HG03025 (cell line): ENCODE results near the gene SH3BP1.
"Not testable (repeated sequence)": the region's sequence is repeated elsewhere in the genome, so short reads cannot be mapped to it uniquely, and the experiment has no call there.

Experiments
- ATAC-seq: cut with Tn5 transposase; IDR thresholded peaks from one replicate; pipeline ENCODE4 v1.9.1; 2021; ENCODE audit warnings: mild to moderate bottlenecking, moderate library complexity; ENCODE audit not compliant: unreplicated experiment, low FRiP score

Gene SH3BP1, protein sequence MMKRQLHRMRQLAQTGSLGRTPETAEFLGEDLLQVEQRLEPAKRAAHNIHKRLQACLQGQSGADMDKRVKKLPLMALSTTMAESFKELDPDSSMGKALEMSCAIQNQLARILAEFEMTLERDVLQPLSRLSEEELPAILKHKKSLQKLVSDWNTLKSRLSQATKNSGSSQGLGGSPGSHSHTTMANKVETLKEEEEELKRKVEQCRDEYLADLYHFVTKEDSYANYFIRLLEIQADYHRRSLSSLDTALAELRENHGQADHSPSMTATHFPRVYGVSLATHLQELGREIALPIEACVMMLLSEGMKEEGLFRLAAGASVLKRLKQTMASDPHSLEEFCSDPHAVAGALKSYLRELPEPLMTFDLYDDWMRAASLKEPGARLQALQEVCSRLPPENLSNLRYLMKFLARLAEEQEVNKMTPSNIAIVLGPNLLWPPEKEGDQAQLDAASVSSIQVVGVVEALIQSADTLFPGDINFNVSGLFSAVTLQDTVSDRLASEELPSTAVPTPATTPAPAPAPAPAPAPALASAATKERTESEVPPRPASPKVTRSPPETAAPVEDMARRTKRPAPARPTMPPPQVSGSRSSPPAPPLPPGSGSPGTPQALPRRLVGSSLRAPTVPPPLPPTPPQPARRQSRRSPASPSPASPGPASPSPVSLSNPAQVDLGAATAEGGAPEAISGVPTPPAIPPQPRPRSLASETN

DNA sequence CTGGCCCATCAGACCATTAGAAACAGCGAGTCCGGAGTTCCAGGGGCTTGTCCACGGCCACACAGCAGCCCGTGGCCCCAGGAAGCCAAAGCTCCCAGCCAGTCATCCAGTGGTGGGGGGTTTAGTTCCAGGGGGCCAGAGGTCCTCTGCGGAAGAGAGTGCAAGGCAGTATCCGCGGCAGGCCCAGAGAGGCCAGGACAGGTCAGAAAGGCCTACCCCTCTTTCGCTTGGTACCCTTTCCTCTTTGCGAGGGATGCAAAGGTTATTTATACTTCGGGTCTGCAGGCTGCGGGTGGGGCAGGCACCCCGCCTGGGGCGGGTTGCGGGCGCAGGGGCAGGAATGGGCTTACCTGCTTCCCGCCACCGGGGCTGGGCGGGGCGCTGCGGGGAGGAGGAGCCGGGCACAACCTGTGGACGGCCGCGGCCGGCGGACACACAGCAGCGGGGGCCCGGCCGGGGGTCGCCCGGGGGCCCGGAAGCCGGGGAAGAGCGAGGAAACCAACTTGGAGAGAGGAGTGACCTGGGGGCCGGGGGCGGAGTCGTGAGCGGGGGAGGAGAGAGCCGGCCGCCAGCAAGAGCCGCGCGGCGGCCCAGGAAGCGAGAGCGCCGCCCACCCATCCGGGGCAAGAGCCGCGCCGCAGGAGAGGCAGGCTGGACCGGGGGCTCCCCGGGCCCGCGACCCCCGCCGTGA, at the start of gene SH3BP1:
Gene SH3BP1, plus strand, starts transcription at position 600 of the 691 bp plus-strand sequence. CDS start 119 bp downstream, outside the sequence.
- no peak for ATAC-seq

DNA sequence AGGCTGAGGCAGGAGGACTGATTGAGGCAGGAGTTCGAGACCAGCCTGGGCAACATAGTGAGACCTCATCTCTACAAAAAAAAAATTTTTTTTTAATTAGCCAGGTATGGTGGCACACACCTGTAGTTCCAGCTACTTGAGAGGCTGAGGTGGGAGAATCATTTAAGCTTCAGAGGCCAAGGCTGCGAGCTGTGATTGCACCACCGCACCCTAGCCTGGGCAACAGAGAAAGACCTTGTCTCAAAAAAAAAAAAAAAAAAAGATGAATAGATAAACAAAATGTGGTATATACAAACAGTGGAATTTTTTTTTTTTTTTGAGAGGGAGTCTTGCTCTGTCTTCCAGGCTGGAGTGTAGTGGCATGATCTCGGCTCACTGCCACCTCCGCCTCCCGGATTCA, 48.4 kb upstream of the SH3BP1 start:
- not testable (repeated sequence) for ATAC-seq

DNA sequence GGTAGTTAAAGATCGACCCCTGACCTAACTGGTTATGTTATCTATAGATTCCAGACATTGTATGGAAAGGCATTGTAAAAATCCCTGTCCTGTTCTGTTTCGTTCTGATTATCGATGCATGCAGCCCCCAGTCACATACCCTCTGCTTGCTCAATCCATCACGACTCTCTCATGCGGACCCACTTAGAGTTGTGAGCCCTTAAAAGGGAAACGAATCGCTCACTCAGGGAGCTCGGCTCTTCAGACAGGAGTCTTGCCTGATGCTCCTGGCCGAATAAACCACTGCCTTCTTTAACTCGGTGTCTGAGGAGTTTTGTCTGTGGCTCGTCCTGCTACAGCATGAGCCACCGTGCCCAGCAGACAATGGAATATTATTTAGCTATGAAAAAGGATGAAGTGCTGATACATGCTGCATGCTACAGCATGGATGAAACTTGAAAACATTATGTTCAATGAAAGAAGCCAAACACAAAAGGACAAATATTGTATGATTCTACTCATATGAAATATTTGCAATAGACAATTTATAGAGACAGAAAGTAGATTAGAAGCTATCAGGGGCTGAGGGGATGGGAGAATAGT, 47.6 kb upstream of the SH3BP1 start:
- no peak for ATAC-seq

DNA sequence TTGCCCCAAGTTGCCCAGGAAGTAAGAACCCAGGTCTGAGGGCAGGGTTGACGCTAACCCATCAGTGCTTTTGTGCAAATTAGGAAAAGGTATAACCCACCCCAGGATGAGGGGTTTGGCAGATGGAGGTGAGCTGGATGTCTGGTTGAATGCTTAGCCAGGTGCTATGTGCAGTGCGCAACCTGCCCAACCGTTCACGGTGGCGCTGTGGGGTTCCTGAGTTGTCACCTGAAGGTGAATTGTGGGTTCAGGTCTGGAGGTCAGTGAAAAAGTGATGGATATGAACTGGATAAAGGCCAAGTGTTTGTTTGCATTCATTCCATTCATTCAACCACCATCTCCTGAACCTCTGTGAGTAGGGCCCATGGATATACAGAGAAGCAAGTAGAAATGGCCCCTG, 45.2 kb upstream of the SH3BP1 start:
- no peak for ATAC-seq

DNA sequence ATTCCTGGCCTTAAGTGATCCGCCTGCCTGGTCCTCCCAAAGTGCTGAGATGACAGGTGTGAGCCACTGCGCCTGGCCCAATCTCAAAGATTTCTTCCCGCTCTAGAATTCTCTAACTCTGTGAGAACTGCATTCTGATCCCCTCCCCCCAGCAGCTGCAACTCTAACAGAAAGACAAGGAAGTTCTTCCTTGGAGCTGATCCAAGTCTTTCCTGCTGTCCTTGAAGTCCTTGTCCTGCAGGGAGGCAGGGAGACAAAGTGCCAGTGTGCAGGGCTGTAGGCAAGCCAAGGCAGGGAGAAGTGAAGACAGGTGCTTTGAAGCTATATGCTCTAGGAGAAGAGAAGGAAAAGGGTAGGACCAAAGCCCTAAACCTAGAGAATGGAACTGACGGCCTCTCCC, 40.3 kb upstream of the SH3BP1 start:
- ATAC-seq: no peak

DNA sequence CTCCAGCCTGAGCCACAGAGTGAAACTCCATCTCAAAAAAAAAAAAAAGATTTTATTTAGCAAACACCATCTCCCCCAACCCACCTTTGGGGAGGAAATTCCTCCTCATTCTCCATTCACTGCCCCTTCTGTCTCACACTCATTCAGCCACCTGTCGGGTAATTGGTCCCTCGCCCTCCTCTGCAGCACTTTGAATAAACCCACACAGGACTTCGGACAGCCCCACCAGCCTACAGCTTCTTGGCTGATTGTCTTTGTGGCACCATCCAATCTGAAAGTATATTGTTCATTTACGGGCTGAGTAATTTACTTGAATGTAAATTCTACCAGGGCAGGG, 38.3 kb upstream of the SH3BP1 start:
- no peak for ATAC-seq

DNA sequence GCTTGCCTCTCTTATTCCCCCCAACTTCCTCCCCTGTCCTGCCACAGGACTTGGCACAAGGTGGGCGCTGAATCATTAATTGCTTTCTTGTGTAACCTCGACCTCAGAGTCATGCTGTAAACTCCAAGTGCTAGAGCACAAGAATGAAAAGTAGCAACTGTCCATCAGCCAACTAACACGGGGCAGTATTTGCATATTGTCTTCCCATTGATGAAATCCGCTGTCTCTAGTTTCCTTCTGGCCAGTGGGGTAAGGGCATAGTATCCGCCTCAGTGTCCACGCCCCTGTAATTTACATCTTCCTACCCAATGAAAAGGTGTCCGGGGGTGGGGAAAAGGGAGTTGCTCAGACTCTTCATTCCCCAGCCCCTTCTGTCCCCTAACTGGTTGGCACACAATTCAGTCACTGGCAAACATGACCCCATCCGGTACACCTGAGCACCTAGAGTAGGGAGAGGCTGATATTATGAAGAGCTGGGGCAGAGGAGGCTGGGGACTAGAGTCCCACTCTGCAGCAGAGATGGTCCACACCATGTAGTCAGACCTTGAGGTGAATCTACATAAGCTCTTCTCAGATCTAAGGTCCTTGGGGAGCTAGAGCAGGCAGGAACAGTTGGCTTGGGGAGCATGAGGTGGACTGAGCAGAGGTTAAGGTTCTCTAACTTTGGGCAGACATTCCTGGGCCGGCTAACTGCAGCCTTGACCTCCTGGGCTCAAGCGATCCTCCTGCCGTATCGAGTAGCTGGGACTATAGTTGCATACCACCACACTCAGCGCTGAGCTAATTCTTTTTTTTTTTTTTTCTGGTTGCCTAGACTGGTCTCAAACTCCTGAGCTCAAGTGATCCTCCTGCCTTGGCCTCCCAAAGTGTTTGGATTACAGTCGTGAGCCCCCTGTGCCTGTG, 37.7 kb upstream of the SH3BP1 start:
- ATAC-seq: no peak

DNA sequence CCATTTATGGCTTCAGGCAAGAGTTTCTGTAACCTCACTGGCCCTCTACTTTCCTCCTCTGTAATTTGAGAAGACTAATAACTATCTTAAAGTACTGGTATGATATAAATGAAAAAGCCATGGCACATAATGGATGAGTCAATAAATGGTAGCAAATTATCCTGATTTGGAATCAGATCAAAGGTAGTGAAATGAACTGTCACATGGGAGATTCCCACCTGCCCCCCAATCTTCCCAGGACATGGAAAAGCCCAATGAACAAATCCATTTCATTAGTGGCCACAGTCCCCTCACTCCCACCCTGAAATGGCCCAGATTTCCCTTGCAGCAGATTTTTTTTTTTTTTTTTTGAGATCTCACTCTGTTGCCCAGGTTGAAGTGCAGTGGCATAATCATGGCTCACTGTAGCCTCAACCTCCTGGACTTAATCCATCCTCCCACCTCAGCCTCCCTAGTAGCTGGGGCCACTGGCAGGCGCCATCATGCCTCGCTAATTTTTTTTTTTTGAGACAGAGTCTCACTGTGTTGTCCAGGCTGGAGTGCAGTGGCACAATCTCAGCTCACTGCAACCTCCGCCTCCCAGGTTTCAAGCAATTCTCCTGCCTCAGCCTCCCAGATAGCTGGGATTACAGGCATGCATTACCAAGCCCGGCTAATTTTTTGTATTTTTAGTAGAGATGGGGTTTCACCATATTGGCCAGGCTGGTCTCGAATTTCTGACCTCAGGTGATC, 36.8 kb upstream of the SH3BP1 start:
- not testable (repeated sequence) for ATAC-seq

DNA sequence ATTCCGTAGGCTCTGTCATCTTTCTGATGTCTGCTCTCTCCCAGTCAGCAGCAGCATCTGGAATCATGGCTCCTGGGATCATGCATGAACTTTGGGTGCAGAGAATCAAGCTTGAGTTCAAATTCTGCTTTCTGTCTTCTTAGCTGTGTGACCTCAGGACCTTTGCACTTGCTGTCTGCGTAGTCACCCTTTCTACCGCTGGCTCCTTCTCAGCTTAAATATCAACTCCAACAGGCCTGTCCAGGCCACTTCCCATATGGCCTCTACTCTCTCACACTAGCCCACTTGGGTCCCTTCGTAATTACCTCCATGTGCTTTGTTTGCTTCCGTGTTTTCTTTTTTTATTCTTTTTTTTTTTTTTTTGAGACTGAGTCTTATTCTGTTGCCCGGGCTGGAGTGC, 35.4 kb upstream of the SH3BP1 start:
- no peak for ATAC-seq

DNA sequence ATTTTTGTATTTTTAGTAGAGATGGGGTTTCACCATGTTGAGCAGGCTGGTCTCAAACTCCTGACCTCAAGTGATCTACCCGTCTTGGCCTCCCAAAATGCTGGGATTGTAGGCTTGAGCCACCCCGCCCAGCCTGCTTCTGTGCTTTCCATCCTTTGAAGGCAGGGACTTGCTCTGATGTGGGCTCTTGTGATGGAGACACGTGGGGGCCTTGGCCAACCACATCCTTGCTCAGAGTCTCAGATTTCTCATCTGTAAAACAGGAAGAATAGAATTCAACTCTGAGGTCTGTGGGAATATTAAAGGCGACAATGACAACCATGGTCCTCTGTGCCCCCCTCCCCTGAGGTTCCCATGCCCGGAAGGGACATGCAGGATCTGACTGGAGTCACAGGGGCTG, 34.6 kb upstream of the SH3BP1 start:
- no peak for ATAC-seq

DNA sequence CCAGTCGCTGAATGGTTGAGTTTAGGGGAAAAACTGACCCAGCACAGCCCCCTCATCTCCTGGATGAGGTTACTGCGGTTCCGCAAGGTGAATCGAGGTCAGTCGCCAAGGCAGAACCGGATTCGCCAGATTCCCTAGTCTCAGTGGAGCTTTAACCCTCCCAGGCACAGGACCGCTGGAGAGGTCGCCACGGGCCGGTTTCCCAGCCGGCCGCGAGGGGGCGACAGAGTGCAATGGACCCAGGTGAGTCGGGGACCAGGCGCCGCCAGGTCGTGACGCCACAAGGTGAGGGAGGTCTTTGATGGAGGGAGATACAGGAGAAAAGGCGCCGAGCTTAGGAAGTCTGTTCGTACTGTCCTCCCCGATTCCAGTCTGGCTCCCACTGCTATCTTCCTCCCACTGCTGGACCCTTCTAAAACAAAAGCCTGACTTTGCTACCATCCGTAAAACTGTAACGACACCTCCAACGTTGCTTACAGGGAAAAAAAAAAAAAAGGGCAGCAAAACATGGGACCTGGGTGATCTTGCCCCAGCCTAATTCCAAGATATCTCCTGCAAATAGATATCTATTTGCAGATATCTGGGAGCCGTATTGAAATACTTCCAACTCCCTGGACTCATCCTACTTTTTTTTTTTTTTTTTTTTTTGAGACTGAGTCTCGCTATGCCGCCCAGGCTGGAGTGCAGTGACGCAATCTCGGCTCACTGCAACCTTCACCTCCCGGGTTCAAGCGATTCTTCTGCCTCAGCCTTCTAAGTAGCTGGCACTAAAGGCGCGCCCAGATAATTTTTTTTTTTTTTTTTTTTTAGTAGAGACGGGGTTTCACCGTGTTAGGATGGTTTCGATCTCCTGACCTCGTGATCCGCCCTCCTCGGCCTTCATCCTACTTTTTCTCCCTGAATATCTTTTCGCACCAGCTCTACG, 32.2 kb upstream of the SH3BP1 start:
- ATAC-seq: no peak

DNA sequence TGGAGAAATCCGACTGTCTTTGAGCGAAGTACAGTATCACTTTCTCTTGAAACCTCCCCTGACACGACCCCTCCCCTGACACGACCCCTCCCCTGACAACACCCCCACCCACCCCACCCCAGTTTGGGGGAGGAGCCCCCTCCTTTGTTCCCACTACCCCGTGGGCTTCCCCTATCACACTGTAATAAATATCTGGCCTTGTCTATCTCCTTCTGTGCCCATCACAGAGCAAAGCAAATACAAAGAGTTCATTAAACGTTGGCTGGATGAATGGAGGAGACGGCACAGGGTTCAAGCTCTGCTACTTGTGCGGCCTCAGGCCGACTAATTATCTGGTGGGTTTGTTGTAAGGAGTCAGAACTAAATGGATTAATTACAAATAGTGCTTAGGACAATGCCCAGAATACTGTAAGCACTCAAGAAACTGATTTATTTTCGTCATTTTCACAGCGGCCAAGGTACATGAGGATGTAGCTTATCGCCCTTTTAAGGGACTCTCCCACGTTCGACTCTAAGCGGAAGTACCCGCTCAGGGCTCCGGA, 31.5 kb upstream of the SH3BP1 start:
- no peak for ATAC-seq

DNA sequence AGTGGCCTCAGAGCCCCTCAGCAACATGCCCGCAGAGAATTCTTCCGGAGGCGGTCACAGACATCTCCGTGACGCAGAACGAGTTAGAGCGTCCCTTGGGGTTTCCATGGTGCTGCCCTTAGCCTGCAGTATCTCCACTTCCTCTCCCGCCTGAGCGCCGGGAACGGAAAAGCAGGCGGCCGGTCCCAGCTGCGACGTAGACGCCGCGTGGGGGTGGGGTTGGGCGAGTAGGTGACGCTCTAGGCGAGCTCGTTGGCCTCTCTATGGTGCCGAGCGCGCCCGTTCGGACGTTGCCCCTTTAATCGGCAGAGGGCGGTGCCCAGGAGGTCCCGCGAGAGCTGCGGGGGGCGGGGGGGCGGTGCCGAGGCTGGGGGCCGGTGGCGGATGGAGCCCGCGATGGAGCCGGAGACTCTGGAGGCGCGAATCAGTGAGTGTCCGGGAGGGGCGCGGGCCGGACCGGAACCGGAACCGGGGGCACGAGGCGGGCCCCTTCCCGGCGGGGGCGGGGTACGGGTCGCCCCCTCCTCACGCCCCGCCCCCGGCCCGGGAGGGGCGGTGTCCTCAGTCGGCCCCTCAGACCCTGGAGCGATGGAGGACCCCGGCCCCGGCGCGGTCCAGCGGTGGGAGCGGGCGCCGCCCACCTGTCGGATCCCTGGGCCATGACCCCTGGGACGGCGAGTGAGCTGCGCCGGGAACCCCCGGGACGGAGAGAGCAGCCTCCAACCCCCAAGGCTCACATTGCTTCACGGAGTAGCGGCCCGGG, 30.8 kb upstream of the SH3BP1 start, which contains the start of gene GGA1:
Gene GGA1, plus strand, starts transcription at position 358 of the 763 bp plus-strand sequence. Its CDS starts 27 bp downstream, at position 385.
- peak; percentile 68 for ATAC-seq

DNA sequence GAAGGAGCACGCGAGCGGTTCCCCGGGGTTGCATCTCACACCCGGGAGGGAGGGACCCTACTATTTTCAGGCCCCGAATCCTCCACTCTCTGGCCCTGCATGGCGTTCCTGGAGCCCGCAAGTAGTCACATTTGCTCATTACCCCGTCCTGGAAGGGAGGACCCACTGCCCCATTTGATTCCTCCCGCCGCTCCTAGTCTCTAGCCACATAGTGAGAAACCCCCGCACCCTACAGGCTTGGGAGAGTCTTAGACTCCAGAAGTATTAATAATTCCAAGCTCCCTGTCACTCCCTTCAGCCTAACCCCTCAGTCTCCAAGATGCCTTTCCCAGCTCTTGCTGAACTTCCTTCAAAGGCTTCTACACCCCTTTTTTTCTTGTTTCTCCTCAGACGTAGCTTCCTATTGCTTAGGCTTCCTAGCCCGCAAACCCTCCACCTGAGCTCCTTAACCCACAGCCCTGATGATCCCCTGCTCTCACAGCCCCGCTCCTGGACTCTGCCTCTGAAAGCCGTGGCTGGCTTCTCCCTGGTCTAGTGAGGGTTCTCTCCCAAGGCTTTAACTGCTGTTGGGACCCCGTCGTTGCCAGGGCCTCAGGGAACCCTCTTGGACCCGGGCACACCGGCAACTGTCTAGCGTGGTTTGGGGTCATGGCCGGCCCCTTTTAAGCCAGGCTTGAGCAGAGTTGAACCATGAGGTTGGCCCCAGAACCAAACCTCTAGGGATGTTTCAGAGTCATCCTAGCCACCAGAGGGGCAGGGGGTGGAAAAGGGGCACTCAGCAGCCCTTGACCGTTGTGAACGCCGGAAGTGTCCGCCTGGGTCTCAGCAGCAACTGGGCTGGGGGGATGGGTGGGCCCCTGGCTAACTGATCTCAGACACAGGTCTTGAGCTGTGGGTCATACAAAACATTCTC, 30.0 kb upstream of the SH3BP1 start:
- no peak for ATAC-seq

DNA sequence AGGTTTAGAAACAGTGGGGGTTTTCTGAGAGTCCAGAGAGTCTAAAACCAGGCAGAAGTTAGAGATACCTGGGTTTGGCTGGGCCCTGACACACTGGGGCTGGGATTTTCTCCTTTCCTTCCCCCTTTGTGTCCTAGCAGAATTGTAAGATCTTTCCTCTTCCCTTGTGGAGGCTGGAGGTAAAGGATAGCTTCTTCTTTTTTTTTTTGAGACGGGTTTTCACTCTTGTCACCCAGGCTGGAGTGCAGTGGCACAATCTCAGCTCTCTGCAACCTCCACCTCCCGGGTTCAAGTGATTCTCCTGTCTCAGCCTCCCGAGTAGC, 29.4 kb upstream of the SH3BP1 start:
- ATAC-seq: not testable (repeated sequence)

DNA sequence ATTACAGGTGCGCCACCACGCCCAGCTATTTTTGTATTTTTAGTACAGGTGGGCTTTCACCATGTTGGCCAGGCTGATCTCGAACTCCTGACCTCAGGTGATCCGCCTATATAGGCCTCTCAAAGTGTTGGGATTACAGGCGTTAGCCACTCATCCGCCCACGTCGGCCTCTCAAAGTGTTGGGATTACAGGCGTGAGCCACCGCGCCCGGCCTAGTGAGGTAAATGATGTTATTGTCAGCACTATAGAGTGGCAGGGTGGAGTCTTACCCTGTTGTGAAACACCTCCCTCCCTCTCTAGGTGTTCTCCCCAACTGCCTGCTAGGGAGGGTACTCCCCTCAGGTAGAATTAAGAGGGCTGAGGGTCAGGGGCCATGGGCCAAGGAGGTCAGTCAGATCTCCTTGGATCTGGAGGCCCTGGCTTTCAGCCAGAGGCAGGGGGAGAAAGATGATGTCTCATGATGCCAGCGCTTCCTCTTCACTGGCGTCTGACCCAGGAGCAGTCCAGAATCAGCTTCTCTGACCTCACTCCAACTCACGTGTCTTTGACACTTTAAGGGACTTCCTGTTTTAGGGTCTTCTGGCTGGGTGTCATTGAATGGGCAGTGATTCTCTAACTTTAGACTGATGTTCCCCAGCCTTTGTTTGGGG, 28.9 kb upstream of the SH3BP1 start:
- ATAC-seq: no peak
